Suppressor macrophage treated with lipopolysaccharide for 1 hour (primary cell): ENCODE measurements around the gene SLC1A1.

Experiments used
- DNase-seq, 3 donors: peaks; one replicate each; pipeline ENCODE4 v3.0.0-alpha.2; 2020 to 2022

Gene SLC1A1

GRCh38 chr9:4547016-4547415, 56.7 kb downstream of the SLC1A1 start:
- DNase-seq = peak in 2 of 3 donors; percentile 16 to 19

DNA sequence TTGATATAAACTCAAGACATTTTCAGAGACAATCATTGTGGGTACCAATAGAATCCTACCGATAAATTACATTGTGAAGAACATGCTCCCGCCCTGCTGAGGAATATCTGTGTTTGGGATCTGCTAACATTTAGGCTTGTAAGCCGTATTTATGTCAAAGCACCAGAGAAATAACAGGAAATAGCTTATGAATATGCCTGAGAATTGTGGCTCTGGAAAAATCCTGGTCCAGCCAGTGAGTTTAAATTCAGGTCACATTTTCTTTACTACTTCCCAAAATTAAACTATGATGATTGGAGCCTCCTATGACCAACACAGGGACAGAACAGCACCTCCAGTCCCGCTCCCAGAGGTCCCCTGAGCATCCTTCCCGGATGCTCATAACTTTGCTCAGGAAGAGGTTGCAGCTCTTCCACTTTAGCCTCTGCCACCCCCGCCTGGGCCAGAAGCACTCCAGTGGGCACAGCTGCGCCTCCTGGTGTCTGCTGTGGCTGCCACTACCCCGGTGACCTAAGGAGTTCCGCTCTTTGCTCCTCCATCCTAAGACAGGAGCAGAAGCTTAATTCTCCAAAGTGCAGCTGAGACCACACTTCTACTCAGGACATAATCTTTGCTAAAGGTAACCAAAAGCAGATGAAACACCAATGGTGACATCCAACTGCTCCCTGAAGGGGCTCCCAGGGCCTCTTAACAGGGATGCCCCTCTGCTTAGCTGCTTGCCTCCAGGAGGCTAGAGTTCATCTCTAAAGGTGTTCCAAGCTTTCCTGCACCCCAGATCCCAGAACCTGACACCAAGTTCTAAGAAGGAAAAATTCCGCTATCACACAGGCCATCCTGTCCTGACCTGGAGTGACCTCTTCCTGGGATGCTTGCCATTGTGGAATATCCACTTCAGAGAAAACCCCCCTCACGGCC, 58.8 kb downstream of the SLC1A1 start:
- DNase-seq = peak in 2 of 3 donors; percentile 18 to 41

DNA sequence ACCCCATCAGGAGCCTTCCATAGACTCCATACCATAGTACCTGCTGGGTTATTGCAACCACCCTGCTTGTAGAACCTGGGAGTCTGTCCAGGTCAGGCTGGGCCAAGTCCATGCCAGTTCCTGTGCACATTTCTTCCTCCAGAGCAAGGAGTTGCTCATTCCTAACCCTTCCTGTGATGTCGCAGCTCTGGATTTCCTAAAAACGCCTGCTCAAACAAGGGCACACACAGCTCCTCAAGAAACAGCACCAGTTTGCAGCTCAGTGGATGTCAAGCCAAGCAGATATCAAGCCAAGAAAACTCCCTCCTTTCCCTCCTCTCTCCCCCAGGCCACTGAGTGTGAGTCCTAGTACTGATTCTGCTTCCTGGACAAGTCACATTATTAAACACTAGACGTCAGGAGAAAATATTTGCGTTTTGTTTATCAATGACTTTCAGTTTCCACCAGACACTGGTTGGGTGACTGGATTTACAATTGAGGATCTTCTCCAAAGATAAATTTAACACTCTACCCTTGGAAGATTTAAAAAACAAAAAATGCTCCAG, 59.6 kb downstream of the SLC1A1 start:
- no peak for DNase-seq

- no peak for DNase-seq
These were observed 60.7 kb downstream of the SLC1A1 start for GRCh38 chr9:4550777-4551484.

DNA sequence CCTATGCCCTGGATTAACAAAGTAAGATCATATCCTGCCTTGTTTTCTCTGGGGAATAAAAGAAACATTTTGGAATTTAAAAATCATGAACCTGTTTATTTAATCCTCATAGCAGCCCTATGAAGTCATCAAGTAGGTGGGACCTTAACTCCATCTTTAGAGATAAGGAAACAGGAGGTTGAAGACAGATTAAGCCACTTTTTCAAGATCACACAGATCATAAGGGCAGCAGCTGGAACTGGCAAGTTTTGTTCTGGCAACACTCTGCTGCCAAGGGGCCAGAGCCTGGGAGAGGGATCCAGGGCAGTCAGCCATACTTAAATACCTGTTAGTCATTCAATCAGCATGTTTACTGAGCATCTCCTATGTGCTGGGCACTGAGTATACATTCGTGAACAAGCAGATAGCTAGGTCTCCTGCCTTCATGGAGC, 63.7 kb downstream of the SLC1A1 start:
- DNase-seq = no peak

GRCh38 chr9:4555236-4555635, 65.0 kb downstream of the SLC1A1 start:
- no peak for DNase-seq

DNA sequence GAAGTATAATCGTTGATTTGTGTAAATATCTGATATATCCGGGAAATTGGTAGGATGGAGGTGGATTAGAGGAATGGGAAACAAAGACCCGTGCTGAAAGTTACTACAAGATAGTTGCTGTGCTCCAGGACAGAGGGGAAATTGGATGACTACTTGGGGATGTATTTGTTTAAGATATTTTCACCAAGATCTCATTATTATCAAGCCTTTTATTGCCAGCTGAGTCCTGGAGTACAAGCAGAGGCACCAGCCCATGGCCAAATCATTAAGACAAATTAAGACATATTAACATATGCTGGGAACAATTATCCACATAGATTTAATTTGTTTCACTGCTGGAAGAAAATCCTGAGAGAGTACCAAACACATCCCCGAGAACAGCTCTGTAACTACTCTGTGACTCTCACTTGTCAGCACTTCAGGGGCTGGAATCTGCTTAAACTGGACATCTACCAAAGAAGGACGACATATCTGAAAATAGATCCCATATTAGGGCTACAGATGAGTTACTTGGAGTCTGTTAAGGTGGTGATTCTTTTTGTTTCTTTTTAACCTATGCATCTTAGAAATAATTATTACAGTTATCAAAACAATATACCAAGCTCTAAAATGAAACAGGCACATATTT, 68.2 kb downstream of the SLC1A1 start:
- DNase-seq = no peak

- DNase-seq = no peak
These were observed 69.3 kb downstream of the SLC1A1 start for GRCh38 chr9:4559261-4560182.

GRCh38 chr9:4563105-4563504, 72.8 kb downstream of the SLC1A1 start:
- no peak for DNase-seq

DNA sequence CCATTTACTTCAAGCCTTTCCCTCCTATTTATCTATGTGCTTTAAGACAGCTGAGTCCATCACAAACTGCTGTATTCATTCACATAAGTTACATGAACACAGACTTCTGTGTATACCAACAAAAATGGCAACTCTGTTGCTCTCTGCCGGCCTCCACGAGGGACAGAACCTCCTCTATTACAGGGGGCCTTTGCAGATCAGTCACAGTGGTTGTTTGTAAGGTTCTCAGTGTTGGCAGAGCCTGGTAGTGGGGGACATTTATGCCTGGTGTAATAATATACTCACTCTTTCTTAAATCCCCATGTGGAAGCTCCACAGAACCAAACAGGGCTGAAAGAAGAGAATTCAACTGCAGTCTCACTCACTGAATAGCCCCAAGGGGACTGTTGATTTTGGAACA, 76.5 kb downstream of the SLC1A1 start:
- DNase-seq = no peak

DNA sequence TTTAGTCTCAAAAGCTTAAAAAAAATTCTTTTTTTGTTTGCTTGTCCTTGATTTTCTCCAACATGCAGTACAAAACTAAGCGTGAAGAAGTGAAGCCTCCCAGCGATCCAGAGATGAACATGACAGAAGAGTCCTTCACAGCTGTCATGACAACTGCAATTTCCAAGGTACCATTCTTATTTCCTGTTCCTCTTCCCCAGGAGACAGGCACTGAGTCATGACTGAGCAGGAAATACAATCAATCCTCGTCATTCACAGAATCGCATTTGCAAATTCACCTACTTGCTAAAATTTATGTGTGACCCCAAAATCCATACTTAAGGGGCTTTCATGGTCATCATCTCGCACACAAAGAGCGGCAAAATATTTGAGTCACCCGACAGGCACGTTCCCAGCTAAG, 77.3 kb downstream of the SLC1A1 start:
- peak in 1 of 3 donors; percentile 4 for DNase-seq

GRCh38 chr9:4569101-4569500, 78.8 kb downstream of the SLC1A1 start:
- no peak for DNase-seq

DNA sequence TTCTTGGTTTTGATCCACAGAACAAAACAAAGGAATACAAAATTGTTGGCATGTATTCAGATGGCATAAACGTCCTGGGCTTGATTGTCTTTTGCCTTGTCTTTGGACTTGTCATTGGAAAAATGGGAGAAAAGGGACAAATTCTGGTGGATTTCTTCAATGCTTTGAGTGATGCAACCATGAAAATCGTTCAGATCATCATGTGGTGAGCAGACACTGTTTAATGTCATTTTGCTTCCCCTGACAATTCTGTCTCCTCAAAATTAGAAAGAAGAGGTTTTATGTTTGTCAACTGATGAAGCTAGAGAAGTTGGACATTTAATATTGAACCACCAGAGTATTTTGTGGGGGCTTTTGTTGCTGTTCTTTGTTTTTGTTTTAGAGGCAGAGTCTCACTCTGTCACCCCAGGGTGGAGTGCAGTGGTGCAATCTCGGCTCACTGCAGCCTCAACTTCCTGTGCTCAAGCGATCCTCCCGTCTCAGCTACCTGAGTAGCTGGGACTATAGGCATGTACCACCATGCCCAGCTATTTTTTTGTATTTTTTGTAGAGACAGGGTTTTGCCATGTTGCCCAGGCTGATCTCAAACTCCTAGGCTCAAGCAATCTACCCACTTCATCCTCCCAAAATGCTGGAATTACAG, 82.0 kb downstream of the SLC1A1 start:
- DNase-seq = no peak

DNA sequence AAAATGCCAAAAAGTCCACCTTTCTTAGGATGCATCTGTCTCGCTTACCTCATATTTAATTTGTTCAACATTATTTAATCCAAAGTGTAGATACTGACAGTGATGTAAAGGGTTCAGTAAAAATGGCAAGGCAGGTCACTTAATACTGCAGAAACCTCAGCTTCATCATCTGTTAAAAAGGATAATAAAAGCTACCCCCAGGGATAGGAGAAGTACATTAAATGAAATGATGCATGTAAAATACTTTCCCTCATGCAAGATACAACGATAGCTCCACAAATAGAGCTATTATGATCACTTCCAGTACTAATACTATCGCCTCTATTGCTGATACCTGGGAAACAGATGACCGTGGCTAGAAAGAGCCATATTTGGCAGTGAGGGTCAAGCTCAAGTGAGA, 82.9 kb downstream of the SLC1A1 start:
- no peak for DNase-seq

- DNase-seq = no peak
These were observed 83.5 kb downstream of the SLC1A1 start for GRCh38 chr9:4573634-4574389.

- no peak for DNase-seq
These were observed 84.5 kb downstream of the SLC1A1 start for GRCh38 chr9:4574657-4575243.

GRCh38 chr9:4575997-4576396, 85.7 kb downstream of the SLC1A1 start:
- DNase-seq = no peak

- no peak for DNase-seq
These were observed 86.2 kb downstream of the SLC1A1 start for GRCh38 chr9:4576448-4576847.

DNA sequence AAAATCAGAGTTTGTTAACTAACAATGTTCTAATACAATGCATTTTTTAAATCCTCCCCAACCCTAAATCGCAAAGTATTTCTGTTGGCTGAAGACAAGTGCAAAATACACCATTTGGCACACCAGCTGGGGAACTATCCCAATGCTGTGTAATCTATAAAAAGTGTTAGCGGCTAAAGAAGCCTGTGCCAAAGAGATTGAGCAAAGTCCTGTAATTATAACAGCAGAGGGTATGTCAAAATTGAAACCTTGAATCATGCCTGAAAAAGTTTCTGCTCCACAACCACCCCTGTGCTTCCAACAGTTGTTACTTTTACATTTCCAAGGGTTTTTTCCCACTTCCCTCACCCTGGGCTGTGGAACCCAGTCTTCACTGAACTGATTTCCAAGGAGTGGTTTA, 88.7 kb downstream of the SLC1A1 start:
- no peak for DNase-seq

DNA sequence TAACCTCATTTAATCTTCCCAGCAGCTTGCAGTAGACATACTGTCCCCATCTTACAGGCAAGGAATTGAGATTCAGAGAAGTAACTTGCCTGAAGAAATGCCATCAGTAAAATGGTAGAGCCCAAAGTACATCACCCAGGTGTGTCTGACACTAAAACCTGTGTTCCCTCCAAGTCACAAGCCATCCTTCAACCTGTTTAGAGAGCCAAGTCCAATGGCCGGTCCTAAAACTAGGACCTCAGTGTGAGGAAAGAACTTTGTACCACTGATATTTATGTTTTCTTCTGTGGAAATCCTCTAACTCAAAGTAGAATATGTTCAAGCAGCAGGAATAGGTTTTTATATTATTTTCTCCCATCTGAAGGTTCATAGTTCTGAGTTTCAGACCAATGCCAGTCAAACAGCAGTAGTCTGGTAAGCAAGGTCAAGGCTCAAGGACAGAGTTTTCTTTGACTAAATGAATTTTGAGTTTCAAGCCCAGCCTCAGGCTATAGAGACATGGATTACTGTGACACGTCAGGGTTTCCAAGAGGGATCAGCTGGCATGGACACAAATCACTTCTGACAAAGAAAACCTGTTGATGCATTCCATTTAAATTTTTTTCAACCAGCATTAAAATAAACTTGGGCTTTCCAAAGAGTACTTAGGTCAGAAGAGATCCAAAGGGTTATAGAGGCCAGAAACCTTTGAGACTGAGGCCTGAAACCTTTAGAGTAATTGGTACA, 90.9 kb downstream of the SLC1A1 start:
- no peak for DNase-seq
